Measurements from ENCODE around the gene TRIM2. TPM values are rescaled to one million over a fixed set of nuclear protein-coding genes. Genes with fewer than 3 reads are reported as not detected.

Gene TRIM2
- polyA plus RNA-seq, 3 donors, result 68.1 to 89.2 (median 74.4) TPM

GRCh38 chr4:153260553-153261300 is 56.5 kb downstream of the TRIM2 start:
- no peak for DNase-seq (ENCODE audit: extremely low read depth in 1 of 11, low read depth in 9 of 11, low spot score in 4 of 11)

- no peak for DNase-seq (ENCODE audit: extremely low read depth in 1 of 11, low read depth in 9 of 11, low spot score in 4 of 11)
Measured at GRCh38 chr4:153261461-153261860, 57.2 kb downstream of the TRIM2 start.

DNA sequence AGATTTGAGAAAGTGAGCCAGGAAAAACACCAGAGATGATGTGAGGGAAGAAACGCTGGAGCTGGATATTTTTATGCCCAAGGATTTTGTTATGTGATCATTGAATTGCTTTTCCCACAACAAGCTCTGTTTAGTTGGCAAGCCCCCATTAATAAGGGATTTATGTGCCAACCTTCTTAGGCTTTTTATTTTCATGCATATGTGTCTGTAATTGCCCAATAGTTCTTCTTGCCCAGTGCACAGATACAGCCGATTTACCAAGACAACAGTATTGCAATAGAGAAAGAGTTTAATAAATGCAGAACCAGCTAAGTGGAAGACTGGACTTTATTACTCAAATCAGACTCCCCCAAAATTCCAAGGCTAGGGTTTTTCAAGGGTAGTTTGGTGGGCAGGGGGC is 57.7 kb downstream of the TRIM2 start:
- DNase-seq (ENCODE audit: extremely low read depth in 1 of 11, low read depth in 9 of 11, low spot score in 4 of 11), result no peak

DNA sequence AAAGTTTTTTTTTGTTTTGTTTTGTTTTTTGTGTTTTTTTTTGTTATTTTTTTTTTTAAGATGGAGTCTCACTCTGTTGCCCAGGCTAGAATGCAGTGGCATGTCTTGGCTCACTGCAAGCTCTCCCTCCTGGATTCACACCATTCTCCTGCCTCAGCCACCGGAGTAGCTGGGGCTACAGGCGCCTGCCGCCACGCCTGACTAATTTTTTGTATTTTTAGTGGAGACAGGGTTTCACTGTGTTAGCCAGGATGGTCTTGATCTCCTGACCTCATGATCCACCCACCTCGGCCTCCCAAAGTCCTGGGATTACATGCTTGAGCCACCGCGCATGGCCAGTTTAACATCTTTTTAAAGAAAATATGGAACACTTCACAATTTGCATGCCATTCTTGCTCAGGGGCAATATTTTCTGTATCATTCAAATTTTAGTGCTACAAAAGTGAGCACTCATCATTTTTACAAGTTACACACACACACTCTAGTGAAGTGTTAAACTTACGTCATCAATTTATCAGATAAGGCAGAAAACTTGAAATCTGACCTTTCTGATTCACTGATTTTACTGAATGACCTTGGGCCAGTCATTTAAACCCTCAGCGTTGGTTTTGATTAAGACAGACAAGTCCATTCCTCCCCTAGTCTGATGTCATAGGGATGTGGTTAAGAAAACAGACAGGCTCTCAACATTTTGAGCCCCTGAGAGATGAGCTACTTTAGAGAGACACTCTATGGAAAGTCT is 61.2 kb downstream of the TRIM2 start:
- peak in 1 of 11 donors; percentile 36 for DNase-seq (ENCODE audit: extremely low read depth in 1 of 11, low read depth in 9 of 11, low spot score in 4 of 11)

DNA sequence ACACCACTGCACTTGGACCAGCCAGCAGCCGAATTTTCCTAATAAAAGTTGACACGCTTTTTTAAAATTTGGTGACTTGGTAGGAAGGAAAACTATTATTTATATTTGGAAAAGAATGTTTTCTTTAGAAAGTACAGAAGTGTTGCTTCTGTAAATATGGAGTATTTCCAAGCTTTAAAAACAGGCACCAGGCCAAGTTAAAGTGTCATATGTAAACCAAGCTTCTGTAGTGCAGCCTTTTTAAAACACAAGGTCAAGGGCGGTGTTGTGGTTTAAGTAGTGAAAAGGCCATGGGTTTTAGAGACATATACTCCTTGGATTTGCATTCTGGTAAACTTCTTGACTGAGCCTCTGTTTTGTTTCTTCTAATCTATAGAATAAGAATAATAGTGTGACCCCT is 62.7 kb downstream of the TRIM2 start:
- DNase-seq (ENCODE audit: extremely low read depth in 1 of 11, low read depth in 9 of 11, low spot score in 4 of 11), result peak in 5 of 11 donors; percentile 41 to 73 (median 60)

GRCh38 chr4:153267890-153268289 is 63.6 kb downstream of the TRIM2 start:
- no peak for DNase-seq (ENCODE audit: extremely low read depth in 1 of 11, low read depth in 9 of 11, low spot score in 4 of 11)

- DNase-seq (ENCODE audit: extremely low read depth in 1 of 11, low read depth in 9 of 11, low spot score in 4 of 11), result no peak
Measured at GRCh38 chr4:153268295-153268694, 64.1 kb downstream of the TRIM2 start.

GRCh38 chr4:153269218-153269990 is 65.2 kb downstream of the TRIM2 start:
- DNase-seq (ENCODE audit: extremely low read depth in 1 of 11, low read depth in 9 of 11, low spot score in 4 of 11), result no peak

DNA sequence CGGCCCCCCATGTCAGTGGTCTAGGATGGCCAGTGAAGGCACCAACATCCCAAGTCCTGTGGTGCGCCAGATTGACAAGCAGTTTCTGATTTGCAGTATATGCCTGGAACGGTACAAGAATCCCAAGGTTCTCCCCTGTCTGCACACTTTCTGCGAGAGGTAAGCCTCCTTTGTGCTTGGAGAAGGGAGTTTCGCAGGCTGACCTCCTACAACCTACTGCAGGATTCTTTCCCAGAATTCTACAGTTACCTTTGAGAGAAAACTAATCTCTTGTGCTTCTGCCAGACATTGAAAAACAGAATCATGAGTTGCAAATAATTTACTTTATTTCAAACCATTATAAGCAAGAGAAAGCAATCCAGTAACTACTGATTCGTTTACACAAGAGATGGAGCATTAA is 66.1 kb downstream of the TRIM2 start:
- no peak for DNase-seq (ENCODE audit: extremely low read depth in 1 of 11, low read depth in 9 of 11, low spot score in 4 of 11)

GRCh38 chr4:153271820-153272219 is 67.6 kb downstream of the TRIM2 start:
- DNase-seq (ENCODE audit: extremely low read depth in 1 of 11, low read depth in 9 of 11, low spot score in 4 of 11), result no peak

DNA sequence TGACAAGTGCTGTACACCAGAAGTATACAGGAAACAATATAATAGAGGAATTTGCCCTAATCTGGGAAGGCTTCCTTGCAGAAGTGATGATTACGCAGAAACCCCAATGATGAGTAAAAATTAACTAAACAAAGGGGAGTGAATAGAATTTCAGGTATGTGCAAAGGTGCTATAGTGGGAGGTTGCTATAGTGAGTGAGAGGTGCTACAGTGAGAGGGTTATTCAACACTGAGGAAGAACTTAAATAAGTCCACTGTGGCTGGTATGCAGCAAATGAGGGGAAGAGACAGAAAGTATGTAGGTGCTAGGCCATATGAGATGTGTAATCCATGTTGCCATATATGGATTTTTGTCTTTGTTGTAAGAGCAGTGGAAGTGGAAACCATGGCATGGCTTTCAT is 69.5 kb downstream of the TRIM2 start:
- no peak for DNase-seq (ENCODE audit: extremely low read depth in 1 of 11, low read depth in 9 of 11, low spot score in 4 of 11)

- no peak for DNase-seq (ENCODE audit: extremely low read depth in 1 of 11, low read depth in 9 of 11, low spot score in 4 of 11)
Measured at GRCh38 chr4:153274967-153275366, 70.7 kb downstream of the TRIM2 start.

DNA sequence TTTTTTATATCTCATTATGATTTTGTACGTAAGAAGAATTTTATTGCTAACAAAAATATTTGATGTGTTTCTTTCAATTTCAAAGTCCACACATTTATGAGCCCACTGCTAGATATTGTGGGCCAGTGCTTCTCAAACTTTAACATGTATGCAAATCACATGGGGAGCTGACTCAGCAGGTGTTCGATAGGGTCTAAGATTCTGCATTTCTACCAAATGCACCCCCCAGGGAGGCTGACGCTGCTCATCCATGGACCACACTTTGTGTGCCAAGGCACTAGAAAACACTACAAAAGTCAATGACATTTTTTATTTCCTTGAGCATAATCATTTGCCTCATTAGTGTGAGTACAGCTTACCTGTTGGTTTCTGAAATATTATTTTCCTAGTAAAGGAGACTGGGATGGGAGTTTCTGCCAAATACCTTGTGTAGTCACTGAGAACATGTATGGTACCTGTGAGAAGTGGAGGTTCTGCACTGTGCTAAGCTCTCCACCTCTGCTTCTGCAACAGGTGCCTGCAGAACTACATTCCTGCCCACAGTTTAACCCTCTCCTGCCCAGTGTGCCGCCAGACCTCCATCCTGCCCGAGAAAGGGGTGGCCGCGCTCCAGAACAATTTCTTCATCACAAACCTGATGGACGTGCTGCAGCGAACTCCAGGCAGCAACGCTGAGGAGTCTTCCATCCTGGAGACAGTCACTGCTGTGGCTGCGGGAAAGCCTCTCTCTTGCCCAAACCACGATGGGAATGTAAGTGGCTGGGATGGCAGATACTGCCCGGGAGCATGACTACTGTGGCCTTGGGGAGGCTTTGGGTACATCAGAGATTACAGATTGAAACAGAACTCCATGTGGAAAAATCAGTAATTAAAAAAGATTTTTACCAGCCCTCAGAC is 71.4 kb downstream of the TRIM2 start:
- no peak for DNase-seq (ENCODE audit: extremely low read depth in 1 of 11, low read depth in 9 of 11, low spot score in 4 of 11)

DNA sequence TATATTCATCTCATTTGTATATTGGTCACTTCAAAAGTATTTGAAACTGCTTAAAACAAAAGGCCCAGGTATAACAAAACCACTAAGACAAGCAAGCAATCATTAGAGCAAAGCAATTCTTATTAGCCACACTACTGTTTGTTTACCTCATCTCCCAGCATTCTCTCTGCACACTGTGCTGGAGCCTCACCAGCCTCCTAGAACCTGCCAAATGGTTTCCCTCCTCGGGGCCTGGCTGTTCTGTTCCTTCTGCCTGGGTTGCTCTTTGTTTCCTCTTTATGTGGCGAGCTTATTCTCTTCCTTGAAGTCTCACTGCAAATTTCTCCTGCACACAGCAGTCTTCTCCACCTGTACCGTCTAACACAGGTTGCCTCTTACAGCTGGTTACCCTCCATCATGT is 72.7 kb downstream of the TRIM2 start:
- DNase-seq (ENCODE audit: extremely low read depth in 1 of 11, low read depth in 9 of 11, low spot score in 4 of 11), result no peak

- no peak for DNase-seq (ENCODE audit: extremely low read depth in 1 of 11, low read depth in 9 of 11, low spot score in 4 of 11)
Measured at GRCh38 chr4:153281476-153281875, 77.2 kb downstream of the TRIM2 start.

DNA sequence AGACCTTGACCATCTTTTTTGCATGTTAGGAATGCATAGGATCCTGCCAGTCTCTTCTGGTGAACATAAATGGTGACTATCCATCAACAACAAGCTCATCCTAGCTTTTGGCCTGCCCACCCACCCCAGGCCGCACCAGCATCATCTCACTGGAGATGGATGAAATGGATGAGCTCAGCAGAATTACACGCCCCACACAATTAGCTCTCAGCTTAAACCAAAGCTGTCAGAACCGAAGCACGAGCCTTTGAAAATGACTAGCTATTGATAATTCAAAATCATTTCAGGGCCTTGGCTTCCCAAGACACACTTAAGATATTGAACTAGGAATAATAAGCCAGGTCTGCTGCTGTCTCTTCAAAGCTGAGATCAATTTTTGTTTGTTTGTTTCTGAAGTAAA is 77.8 kb downstream of the TRIM2 start:
- DNase-seq (ENCODE audit: extremely low read depth in 1 of 11, low read depth in 9 of 11, low spot score in 4 of 11), result no peak

DNA sequence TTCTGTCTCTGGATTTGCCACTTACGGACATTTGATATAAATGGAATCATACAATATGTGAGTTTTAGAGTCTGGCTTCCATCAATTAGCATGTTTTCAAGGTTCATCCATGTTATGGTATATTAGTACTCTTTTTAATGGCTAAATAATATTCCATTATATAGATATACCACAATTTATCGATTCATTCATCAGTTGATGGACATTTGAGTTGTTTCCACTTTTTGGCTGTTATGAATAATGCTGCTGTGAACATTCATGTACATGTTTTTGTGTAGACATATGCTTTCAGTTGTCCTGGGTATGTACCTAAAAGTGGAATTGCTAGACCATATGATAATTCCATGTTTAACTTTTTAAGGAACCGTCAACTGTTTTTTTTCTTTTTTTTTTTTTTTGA is 79.0 kb downstream of the TRIM2 start:
- DNase-seq (ENCODE audit: extremely low read depth in 1 of 11, low read depth in 9 of 11, low spot score in 4 of 11), result no peak

DNA sequence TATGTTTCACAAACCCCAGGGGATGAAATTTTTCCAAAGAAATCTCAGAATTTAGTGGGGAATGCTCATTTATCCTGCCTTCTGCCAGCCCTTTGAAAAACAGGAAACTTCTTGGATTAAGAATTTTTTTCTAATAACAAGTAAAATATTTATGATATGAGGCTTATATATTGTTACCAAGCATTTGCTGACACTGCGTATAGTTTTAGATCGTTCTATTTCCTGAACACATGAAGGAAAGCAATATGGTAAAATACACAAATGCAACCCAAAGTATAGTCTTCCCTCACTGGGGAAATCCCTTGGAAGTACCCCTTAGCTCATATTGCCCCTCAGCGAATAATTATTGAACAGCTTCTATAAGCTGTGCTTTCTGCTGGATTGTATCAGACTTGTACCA is 85.9 kb downstream of the TRIM2 start:
- no peak for DNase-seq (ENCODE audit: extremely low read depth in 1 of 11, low read depth in 9 of 11, low spot score in 4 of 11)

DNA sequence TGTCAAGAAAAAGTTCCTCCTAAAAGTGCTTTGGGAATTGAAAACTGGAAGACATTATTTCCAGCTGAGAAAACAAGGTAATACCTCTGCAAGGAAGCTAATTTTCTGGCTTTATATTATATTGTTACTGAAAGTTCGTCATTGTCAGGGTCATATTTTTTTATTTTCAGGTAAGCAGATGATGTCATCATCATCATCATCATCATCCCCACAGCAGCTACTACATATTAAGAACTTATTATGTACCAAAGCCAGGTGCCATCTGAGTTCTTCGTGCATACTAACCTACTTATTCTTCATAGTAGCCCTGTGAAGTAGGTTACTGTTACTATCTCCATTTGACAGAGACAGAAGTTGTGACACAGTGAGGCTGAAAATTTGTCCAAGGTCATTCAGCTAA is 87.3 kb downstream of the TRIM2 start:
- no peak for DNase-seq (ENCODE audit: extremely low read depth in 1 of 11, low read depth in 9 of 11, low spot score in 4 of 11)
